WTC11 (cell line): ENCODE measurements around the gene UGT2B15. TPM values are rescaled to one million over a fixed set of nuclear protein-coding genes. Genes with fewer than 3 reads are reported as not detected.
A peak's percentile ranks its signal among the peaks of the same experiment; 100 is the strongest.

Source experiments
- ATAC-seq: fragments of 200-7000 bp; cut with Tn5 transposase; 2 replicates; pipeline ENCODE4 v1.10.0; 2021; ENCODE audit warnings: mild to moderate bottlenecking, moderate library complexity
- CTCF ChIA-PET: fragments of 300-600 bp; sonication (Branson Sonifier 250); formaldehyde crosslinking; loops from one replicate; lab custom pipeline; 2021; ENCODE audit warnings: antibody characterized with exemption; lab: Charles Lee
- POLR2A ChIA-PET: fragments of 350-600 bp; sonication (Branson Sonifier 250); formaldehyde crosslinking; loops from one replicate; lab custom pipeline; 2021; ENCODE audit warnings: antibody characterized with exemption; lab: Charles Lee
- DNase-seq: peaks from one replicate; pipeline ENCODE4 v3.0.0; 2021; ENCODE audit warnings: low spot score
- H3K27ac Mint-ChIP-seq: 2 replicates; pipeline ENCODE4 v1.8.0; 2021; ENCODE audit warnings: mixed read lengths
- H3K27me3 Mint-ChIP-seq: 2 replicates; pipeline ENCODE4 v1.8.0; 2021; ENCODE audit warnings: low read depth, mild to moderate bottlenecking, moderate library complexity, mixed read lengths
- H3K36me3 Mint-ChIP-seq: 2 replicates; pipeline ENCODE4 v1.8.0; 2021; ENCODE audit warnings: mixed read lengths
- H3K4me1 Mint-ChIP-seq: 2 replicates; pipeline ENCODE4 v1.8.0; 2022; ENCODE audit warnings: mixed read lengths
- H3K4me3 Mint-ChIP-seq: 2 replicates; pipeline ENCODE4 v1.8.0; 2021; ENCODE audit warnings: mild to moderate bottlenecking, moderate library complexity, mixed read lengths
- H3K9me3 Mint-ChIP-seq: 2 replicates; pipeline ENCODE4 v1.8.0; 2021; ENCODE audit warnings: mixed read lengths
- EMX1 ChIP-seq: fragments of 250-450 bp; sonication (Bioruptor Pico); IDR thresholded peaks from 2 replicates; pipeline ENCODE4 v1.8.0; 2021; ENCODE audit warnings: mild to moderate bottlenecking
- JAZF1 ChIP-seq: fragments of 250-450 bp; sonication (Bioruptor Pico); IDR thresholded peaks from 2 replicates; pipeline ENCODE4 v1.9.0; 2021; ENCODE audit warnings: moderate library complexity, mild to moderate bottlenecking, inconsistent platforms
- MLX ChIP-seq: sonication (generic); formaldehyde crosslinking; IDR thresholded peaks from 2 replicates; pipeline ENCODE4 v1.8.1; 2023; ENCODE audit warnings: mild to moderate bottlenecking, missing genetic modification reagents, moderate library complexity
- NFYB ChIP-seq: sonication (generic); formaldehyde crosslinking; conservative IDR thresholded peaks from 2 replicates; pipeline ENCODE4 v1.8.0; 2022; ENCODE audit warnings: low read depth, missing genetic modification reagents
- NR2C2 ChIP-seq: sonication (generic); formaldehyde crosslinking; IDR thresholded peaks from 2 replicates; pipeline ENCODE4 v1.8.0; 2022; ENCODE audit warnings: mild to moderate bottlenecking, missing genetic modification reagents
- SMAD3 ChIP-seq: sonication (generic); formaldehyde crosslinking; IDR thresholded peaks from 2 replicates; pipeline ENCODE4 v1.8.0; 2022; ENCODE audit warnings: missing genetic modification reagents, mild to moderate bottlenecking, borderline replicate concordance
- TCF7 ChIP-seq: sonication (generic); formaldehyde crosslinking; IDR thresholded peaks from 2 replicates; pipeline ENCODE4 v1.8.0; 2022; ENCODE audit warnings: mild to moderate bottlenecking, low read depth, missing genetic modification reagents, moderate library complexity
- TEAD1 ChIP-seq: sonication (generic); formaldehyde crosslinking; IDR thresholded peaks from 2 replicates; pipeline ENCODE4 v1.8.0; 2022; ENCODE audit warnings: mild to moderate bottlenecking, missing genetic modification reagents
- ZBTB21 ChIP-seq: sonication (generic); formaldehyde crosslinking; IDR thresholded peaks from 2 replicates; pipeline ENCODE4 v1.8.1; 2023; ENCODE audit warnings: mild to moderate bottlenecking, missing genetic modification reagents, borderline replicate concordance
- ZBTB43 ChIP-seq: sonication (generic); formaldehyde crosslinking; IDR thresholded peaks from 2 replicates; pipeline ENCODE4 v1.8.1; 2023; ENCODE audit warnings: mild to moderate bottlenecking, missing genetic modification reagents
- ZNF121 ChIP-seq: sonication (generic); formaldehyde crosslinking; IDR thresholded peaks from 2 replicates; pipeline ENCODE4 v1.8.0; 2023; ENCODE audit warnings: missing genetic modification reagents
- ZNF263 ChIP-seq: sonication (generic); formaldehyde crosslinking; IDR thresholded peaks from 2 replicates; pipeline ENCODE4 v1.8.1; 2022; ENCODE audit warnings: low read depth, mild to moderate bottlenecking, moderate library complexity, missing genetic modification reagents
- ZNF317 ChIP-seq: sonication (generic); formaldehyde crosslinking; IDR thresholded peaks from 2 replicates; pipeline ENCODE4 v1.8.1; 2023; ENCODE audit warnings: low read depth, mild to moderate bottlenecking, moderate library complexity, missing genetic modification reagents, borderline replicate concordance
- ZNF671 ChIP-seq: fragments of 250-450 bp; sonication (Bioruptor Pico); IDR thresholded peaks from 2 replicates; pipeline ENCODE4 v1.8.0; 2021; ENCODE audit warnings: mild to moderate bottlenecking
- total RNA-seq: library from RNA; stranded (reverse); gene quantifications from 3 replicates; pipeline ENCODE4 v1.2.3, GENCODE V29; 2021
- TF ChIP-seq, protein P1 (sequence below): sonication (generic); formaldehyde crosslinking; IDR thresholded peaks from 2 replicates; pipeline ENCODE4 v1.8.1; 2022; ENCODE audit warnings: low read depth, mild to moderate bottlenecking, moderate library complexity, missing genetic modification reagents, borderline replicate concordance
- TF ChIP-seq, protein P2 (sequence below): sonication (generic); formaldehyde crosslinking; conservative IDR thresholded peaks from 2 replicates; pipeline ENCODE4 v1.8.1; 2022; ENCODE audit warnings: mild to moderate bottlenecking, missing genetic modification reagents
- TF ChIP-seq, protein P3 (sequence below): fragments of 250-450 bp; sonication (Bioruptor Pico); IDR thresholded peaks from 2 replicates; pipeline ENCODE4 v1.8.0; 2021; ENCODE audit warnings: mild to moderate bottlenecking
- TF ChIP-seq, protein P4 (sequence below): fragments of 250-450 bp; sonication (Bioruptor Pico); conservative IDR thresholded peaks from 2 replicates; pipeline ENCODE4 v1.9.0; 2021; ENCODE audit warnings: mild to moderate bottlenecking
- TF ChIP-seq, protein P5 (sequence below): fragments of 250-450 bp; sonication (Bioruptor Pico); IDR thresholded peaks from 2 replicates; pipeline ENCODE4 v1.9.0; 2021; ENCODE audit warnings: mild to moderate bottlenecking

Gene UGT2B15
- total RNA-seq, 1 experiment from 2014 or later = 0.22 TPM

DNA sequence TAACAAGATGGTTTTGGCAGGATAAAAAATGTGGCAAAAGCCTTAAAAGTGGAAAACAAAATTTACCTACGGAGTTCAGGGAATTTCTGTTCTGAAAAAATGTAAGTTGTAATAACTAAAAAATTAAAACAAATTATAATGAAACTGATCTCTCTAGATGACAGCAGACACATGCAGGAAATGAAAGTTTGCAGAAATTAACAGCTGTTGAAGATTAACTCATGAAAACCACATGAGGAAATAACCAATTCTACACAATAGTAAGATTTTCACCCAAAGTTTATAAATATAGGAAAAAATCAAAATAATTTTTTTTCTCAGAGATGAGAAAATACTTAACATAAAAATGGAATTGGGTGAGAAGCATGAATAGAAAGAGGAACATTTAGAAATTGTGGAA is 47.5 kb upstream of the UGT2B15 start:
- Mint-ChIP-seq H3K27ac (no peak overlapping the region), H3K36me3 (peaks cover 19% of the 10 kb centered on the region), H3K27me3 (no peaks in the 10 kb centered on the region), H3K9me3 (peaks cover 20% of the 10 kb centered on the region), H3K4me3 (no peak overlapping the region), H3K4me1 (peaks cover 9% of the 10 kb centered on the region)
- ATAC-seq = no peak
- no peak for DNase-seq
- TF ChIP-seq EMX1 = no peak
- TF ChIP-seq ZNF263 (CRISPR knock-in tag) = no peak
- TF ChIP-seq NFYB (CRISPR knock-in tag) = no peak
- TF ChIP-seq ZBTB21 (CRISPR knock-in tag) = no peak
- TF ChIP-seq, protein P1, sequence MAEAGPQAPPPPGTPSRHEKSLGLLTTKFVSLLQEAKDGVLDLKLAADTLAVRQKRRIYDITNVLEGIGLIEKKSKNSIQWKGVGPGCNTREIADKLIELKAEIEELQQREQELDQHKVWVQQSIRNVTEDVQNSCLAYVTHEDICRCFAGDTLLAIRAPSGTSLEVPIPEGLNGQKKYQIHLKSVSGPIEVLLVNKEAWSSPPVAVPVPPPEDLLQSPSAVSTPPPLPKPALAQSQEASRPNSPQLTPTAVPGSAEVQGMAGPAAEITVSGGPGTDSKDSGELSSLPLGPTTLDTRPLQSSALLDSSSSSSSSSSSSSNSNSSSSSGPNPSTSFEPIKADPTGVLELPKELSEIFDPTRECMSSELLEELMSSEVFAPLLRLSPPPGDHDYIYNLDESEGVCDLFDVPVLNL (CRISPR knock-in tag) = no peak
- TF ChIP-seq, protein P2, sequence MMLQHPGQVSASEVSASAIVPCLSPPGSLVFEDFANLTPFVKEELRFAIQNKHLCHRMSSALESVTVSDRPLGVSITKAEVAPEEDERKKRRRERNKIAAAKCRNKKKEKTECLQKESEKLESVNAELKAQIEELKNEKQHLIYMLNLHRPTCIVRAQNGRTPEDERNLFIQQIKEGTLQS (CRISPR knock-in tag) = no peak
- TF ChIP-seq, protein P3, sequence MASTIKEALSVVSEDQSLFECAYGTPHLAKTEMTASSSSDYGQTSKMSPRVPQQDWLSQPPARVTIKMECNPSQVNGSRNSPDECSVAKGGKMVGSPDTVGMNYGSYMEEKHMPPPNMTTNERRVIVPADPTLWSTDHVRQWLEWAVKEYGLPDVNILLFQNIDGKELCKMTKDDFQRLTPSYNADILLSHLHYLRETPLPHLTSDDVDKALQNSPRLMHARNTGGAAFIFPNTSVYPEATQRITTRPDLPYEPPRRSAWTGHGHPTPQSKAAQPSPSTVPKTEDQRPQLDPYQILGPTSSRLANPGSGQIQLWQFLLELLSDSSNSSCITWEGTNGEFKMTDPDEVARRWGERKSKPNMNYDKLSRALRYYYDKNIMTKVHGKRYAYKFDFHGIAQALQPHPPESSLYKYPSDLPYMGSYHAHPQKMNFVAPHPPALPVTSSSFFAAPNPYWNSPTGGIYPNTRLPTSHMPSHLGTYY (CRISPR knock-in tag) = no peak
- no peak for TF ChIP-seq MLX
- no peak for TF ChIP-seq TEAD1 (CRISPR knock-in tag)
- TF ChIP-seq JAZF1 = no peak
- TF ChIP-seq ZNF671 (CRISPR knock-in tag) = no peak
- TF ChIP-seq ZNF317 (CRISPR knock-in tag) = no peak
- CTCF ChIA-PET = no interaction called here
- POLR2A ChIA-PET = no interaction called here

GRCh38 chr4:68714400-68714799 is 43.9 kb upstream of the UGT2B15 start:
- CTCF ChIA-PET = no interaction called here
- POLR2A ChIA-PET = no interaction called here
- Mint-ChIP-seq H3K27me3 (no peaks in the 10 kb centered on the region), H3K36me3 (0 out of 2 replicates have a peak, but pooled peaks cover under 1% of the 10 kb centered on the region), H3K4me3 (no peak overlapping the region), H3K9me3 (peaks cover 1% of the 10 kb centered on the region), H3K4me1 (peaks cover 9% of the 10 kb centered on the region), H3K27ac (peak overlapping the region; percentile 87)
- peak; percentile 26; the same call in 1 of the 2 replicates for ATAC-seq
- TF ChIP-seq, protein P4, sequence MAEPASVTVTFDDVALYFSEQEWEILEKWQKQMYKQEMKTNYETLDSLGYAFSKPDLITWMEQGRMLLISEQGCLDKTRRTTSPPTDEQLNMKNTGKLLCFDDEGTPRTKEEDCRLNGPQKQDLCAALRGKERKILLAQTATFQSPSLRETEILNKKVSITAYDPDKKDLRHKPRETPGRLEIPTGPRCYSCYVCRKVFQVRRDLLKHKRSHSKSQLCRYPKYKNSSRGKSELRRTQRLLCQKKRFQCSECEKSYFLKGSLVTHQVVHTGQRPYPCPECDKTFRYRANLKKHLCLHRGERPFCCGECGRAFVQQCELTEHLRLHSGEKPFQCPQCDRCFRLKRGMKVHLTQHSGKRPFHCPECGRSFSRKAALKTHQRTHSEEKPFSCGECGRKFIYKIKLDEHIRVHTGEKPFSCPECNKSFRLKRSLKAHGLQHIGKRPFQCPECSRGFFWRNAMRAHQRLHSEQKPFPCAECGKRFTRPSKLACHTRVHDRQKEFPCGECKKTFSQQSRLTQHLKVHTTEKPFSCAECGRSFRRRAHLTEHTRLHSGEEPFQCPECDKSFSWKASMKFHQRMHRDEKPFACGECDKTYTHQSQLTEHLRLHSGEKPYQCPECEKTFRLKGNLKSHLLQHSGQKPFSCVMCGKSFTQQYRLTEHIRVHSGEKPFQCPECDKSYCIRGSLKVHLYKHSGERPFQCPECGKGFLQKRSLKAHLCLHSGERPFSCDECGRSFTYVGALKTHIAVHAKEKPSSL (CRISPR knock-in tag) = no peak
- TF ChIP-seq, protein P5, sequence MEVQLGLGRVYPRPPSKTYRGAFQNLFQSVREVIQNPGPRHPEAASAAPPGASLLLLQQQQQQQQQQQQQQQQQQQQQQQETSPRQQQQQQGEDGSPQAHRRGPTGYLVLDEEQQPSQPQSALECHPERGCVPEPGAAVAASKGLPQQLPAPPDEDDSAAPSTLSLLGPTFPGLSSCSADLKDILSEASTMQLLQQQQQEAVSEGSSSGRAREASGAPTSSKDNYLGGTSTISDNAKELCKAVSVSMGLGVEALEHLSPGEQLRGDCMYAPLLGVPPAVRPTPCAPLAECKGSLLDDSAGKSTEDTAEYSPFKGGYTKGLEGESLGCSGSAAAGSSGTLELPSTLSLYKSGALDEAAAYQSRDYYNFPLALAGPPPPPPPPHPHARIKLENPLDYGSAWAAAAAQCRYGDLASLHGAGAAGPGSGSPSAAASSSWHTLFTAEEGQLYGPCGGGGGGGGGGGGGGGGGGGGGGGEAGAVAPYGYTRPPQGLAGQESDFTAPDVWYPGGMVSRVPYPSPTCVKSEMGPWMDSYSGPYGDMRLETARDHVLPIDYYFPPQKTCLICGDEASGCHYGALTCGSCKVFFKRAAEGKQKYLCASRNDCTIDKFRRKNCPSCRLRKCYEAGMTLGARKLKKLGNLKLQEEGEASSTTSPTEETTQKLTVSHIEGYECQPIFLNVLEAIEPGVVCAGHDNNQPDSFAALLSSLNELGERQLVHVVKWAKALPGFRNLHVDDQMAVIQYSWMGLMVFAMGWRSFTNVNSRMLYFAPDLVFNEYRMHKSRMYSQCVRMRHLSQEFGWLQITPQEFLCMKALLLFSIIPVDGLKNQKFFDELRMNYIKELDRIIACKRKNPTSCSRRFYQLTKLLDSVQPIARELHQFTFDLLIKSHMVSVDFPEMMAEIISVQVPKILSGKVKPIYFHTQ (CRISPR knock-in tag) = no peak
- TF ChIP-seq ZNF121 (CRISPR knock-in tag) = no peak
- TF ChIP-seq ZBTB43 = no peak
- TF ChIP-seq SMAD3 = no peak
- no peak for TF ChIP-seq TCF7 (CRISPR knock-in tag)
- TF ChIP-seq NR2C2 (CRISPR knock-in tag) = no peak
- no peak for DNase-seq
